Stimulated activated naive CD8-positive, alpha-beta T cell treated with anti-CD3 and anti-CD28 coated beads, Interleukin-15, Interleukin-2, amounts not matched to agents 100 ng/mL and 50 ng/mL, for 24 hours (primary cell): Measurements from ENCODE around the gene ZBTB20.

Experiments
- H3K27ac Mint-ChIP-seq: one replicate; pipeline ENCODE4 v1.8.0; 2021; ENCODE audit warnings: mild to moderate bottlenecking, mixed read lengths
- H3K27me3 Mint-ChIP-seq: one replicate; pipeline ENCODE4 v1.8.0; 2021; ENCODE audit warnings: mixed read lengths
- H3K36me3 Mint-ChIP-seq: one replicate; pipeline ENCODE4 v1.8.0; 2021; ENCODE audit warnings: low read depth, mixed read lengths
- H3K4me1 Mint-ChIP-seq: one replicate; pipeline ENCODE4 v1.8.0; 2021; ENCODE audit warnings: low read depth, mixed read lengths
- H3K4me3 Mint-ChIP-seq: one replicate; pipeline ENCODE4 v1.8.0; 2021; ENCODE audit warnings: mild to moderate bottlenecking, mixed read lengths
- H3K9me3 Mint-ChIP-seq: one replicate; pipeline ENCODE4 v1.8.0; 2021; ENCODE audit warnings: mixed read lengths

ZBTB20 gene

DNA sequence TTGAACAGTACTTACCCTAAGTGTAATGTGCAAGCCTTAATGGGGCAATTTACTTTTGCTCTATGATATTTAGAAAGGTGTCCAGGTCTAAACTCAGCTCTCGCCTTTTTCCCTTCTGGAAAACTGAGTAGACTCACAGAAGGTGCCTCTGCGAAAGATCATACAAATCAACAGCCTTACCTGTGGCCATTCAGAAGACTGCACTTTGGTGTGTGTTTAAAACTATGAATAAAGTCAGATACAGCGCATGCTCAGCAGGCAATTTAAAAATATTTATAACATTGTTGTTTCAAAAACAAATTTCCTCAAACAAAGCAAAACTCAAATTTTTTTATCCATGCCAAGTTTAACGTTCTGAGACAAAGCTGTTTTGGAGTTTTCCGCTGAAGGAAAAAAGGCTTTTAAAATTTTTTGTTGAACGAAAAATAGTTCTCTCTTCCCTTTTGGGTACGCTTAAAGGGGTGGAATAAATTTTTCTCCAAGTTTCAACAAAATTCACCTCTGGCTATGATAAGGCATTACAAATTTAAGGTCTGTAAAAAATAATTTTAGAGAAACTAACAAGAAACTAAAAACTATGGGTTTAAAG lies 697.0 kb downstream of the ZBTB20 start:
- H3K4me1 Mint-ChIP-seq, result peaks cover 14% of the 10 kb centered on the region
- no peaks in the 10 kb centered on the region for H3K36me3 Mint-ChIP-seq
- H3K27me3 Mint-ChIP-seq, result no peaks in the 10 kb centered on the region
- H3K9me3 Mint-ChIP-seq, result no peaks in the 10 kb centered on the region
- H3K4me3 Mint-ChIP-seq, result no peak overlapping the region
- H3K27ac Mint-ChIP-seq, result no peak overlapping the region

DNA sequence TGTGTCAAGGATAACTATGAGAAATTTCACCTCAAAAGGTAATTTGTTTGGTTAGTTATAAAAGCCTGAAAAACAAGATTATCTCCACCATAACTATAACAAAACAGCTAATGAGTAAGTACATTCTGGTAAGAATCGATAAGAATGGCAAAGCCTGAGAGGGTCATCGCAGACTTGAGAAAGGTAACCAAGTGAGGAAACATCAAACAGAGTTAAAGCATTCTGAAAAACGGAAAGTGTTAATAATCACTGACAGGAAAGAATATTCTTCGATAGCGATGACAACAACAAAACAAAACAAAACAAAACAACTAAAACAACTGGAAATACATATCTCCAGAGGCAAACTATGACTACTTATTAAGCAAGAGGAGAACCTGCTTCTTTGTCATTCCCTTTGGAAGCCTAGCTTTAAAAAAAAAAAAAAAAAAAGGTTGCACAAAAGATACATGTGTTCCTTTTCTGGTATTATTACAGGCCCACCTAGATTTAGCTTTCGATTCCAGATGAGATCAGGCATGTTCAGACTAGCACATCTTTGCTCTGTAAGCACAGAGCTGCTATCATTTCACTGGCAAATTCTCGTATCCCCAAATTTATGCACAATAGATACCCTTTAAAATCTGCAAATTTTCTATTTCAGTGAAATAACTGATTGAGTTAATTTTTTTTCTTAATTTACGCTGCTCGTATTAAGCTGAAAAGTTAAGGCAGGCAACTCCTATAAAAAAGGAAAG lies 697.6 kb downstream of the ZBTB20 start:
- Mint-ChIP-seq H3K4me3 (no peak overlapping the region), H3K27me3 (no peaks in the 10 kb centered on the region), H3K36me3 (no peaks in the 10 kb centered on the region), H3K4me1 (peaks cover 15% of the 10 kb centered on the region), H3K9me3 (no peaks in the 10 kb centered on the region), H3K27ac (no peak overlapping the region)

DNA sequence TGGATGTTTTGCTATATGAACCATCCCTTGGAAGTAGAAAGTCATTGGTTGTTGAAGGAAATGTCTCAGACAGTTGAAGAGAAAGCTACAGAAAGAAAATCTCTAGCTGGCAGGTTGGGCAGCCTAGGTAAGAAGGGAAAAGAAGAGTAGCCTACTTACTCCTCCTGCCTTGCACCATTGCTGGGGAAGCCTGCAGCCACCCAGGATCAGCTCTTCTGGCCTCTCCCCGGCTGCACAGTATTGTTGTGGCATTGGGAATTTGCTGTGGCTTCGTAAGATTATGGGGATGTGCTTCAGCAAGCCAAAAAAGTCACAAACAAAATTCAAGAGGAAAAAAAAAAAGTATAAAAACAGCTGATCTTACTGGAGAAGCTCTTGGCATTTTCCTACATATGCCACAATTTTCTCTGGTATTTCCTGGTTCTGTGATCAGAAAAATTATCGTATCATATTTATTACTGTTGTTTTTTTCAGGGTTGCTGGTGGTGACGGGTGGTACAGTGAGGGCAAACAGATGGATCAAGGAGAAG lies 699.1 kb downstream of the ZBTB20 start:
- H3K27me3 Mint-ChIP-seq, result no peaks in the 10 kb centered on the region
- no peaks in the 10 kb centered on the region for H3K36me3 Mint-ChIP-seq
- no peaks in the 10 kb centered on the region for H3K9me3 Mint-ChIP-seq
- peaks cover 15% of the 10 kb centered on the region for H3K4me1 Mint-ChIP-seq
- no peak overlapping the region for H3K4me3 Mint-ChIP-seq
- H3K27ac Mint-ChIP-seq, result no peak overlapping the region

GRCh38 chr3:114447545-114447944 lies 699.5 kb downstream of the ZBTB20 start:
- peaks cover 15% of the 10 kb centered on the region for H3K4me1 Mint-ChIP-seq
- H3K36me3 Mint-ChIP-seq, result no peaks in the 10 kb centered on the region
- H3K9me3 Mint-ChIP-seq, result no peaks in the 10 kb centered on the region
- H3K27me3 Mint-ChIP-seq, result no peaks in the 10 kb centered on the region
- H3K27ac Mint-ChIP-seq, result no peak overlapping the region
- H3K4me3 Mint-ChIP-seq, result no peak overlapping the region

DNA sequence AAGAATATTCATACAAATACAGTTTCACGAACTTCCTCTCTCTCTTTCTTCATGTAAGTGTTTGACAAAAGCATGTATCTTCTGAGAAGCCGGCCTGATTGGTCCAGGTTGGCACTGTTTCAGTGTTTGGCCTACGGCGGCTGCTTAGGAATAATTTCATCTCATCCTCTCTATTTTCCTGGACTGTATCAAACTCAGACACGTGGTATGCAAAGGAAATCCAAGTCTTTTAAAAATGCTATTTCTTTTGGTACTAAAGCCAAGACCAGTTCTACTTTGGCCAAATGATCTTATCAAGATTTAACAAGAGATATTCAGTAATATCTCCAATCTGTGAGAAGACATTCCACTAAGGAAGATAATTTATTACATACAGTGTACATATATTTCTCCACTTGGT lies 700.5 kb downstream of the ZBTB20 start:
- Mint-ChIP-seq H3K27me3 (no peaks in the 10 kb centered on the region), H3K27ac (no peak overlapping the region), H3K4me3 (no peak overlapping the region), H3K36me3 (no peaks in the 10 kb centered on the region), H3K4me1 (peaks cover 13% of the 10 kb centered on the region), H3K9me3 (no peaks in the 10 kb centered on the region)

DNA sequence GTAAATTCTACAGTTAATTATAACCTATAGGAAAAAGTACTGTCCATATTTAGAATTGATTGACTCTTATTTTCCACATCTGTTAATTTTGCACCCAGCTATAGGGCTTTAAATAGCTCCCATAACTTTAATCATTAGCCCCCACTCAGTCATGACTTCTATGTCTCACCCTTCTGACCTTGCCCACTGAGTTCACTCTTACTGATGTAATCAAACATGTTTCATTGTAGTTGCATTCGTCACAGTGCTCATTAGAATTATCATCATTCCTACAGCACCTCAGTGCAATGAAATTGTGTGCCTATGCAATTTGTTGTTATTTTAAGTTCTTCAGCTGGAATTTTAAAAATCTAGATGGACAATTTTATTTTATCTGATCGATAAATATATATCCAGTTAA lies 701.9 kb downstream of the ZBTB20 start:
- Mint-ChIP-seq H3K27ac (no peak overlapping the region), H3K27me3 (no peaks in the 10 kb centered on the region), H3K4me1 (peaks cover 4% of the 10 kb centered on the region), H3K36me3 (no peaks in the 10 kb centered on the region), H3K4me3 (no peak overlapping the region), H3K9me3 (no peaks in the 10 kb centered on the region)

GRCh38 chr3:114444216-114444615 lies 702.9 kb downstream of the ZBTB20 start:
- H3K4me1 Mint-ChIP-seq, result peaks cover 4% of the 10 kb centered on the region
- H3K4me3 Mint-ChIP-seq, result no peak overlapping the region
- no peaks in the 10 kb centered on the region for H3K9me3 Mint-ChIP-seq
- H3K27ac Mint-ChIP-seq, result no peak overlapping the region
- no peaks in the 10 kb centered on the region for H3K36me3 Mint-ChIP-seq
- H3K27me3 Mint-ChIP-seq, result no peaks in the 10 kb centered on the region

DNA sequence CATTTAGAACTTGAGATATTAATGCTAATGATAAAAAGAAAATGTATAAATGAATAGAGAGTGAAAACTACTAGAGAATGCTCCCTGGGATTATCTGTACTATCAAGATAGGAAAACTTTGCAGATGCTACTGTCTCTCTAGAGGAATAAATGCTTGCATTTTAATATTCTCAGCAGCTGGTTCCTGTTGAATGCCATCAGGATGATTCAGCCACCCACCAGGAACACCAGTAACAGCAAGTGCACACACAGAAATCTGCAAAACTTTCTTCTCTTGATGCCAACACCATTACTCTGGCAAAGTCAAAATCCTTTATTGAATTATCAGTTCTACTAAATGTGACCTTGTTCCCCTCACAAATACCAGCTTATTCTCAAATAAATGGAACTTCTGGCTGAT lies 704.8 kb downstream of the ZBTB20 start:
- Mint-ChIP-seq H3K4me1 (peaks cover 6% of the 10 kb centered on the region), H3K36me3 (no peaks in the 10 kb centered on the region), H3K9me3 (no peaks in the 10 kb centered on the region), H3K4me3 (no peak overlapping the region), H3K27me3 (no peaks in the 10 kb centered on the region), H3K27ac (no peak overlapping the region)

DNA sequence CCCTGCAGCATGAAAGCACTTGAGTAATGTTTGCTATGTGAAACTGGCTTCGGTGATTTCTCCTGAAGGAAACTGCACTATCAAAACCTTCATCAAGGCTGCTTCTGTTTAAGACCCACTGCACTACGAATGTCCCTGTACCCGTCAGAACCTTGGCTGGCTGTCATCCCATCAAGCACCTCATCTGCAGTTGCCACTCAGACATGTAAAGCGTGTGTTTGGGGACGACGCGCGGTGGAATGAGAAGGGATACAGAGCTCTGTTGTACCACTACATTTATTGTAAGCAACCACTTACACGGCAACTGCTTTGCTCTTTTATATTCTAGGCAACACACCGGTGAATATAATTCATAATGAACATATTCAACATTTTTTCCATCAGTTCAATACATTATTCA lies 705.7 kb downstream of the ZBTB20 start:
- H3K4me3 Mint-ChIP-seq, result no peak overlapping the region
- no peaks in the 10 kb centered on the region for H3K9me3 Mint-ChIP-seq
- H3K27me3 Mint-ChIP-seq, result no peaks in the 10 kb centered on the region
- H3K27ac Mint-ChIP-seq, result no peak overlapping the region
- peaks cover 6% of the 10 kb centered on the region for H3K4me1 Mint-ChIP-seq
- no peaks in the 10 kb centered on the region for H3K36me3 Mint-ChIP-seq

GRCh38 chr3:114440700-114441099 lies 706.4 kb downstream of the ZBTB20 start:
- H3K27ac Mint-ChIP-seq, result no peak overlapping the region
- H3K36me3 Mint-ChIP-seq, result no peaks in the 10 kb centered on the region
- no peak overlapping the region for H3K4me3 Mint-ChIP-seq
- H3K27me3 Mint-ChIP-seq, result no peaks in the 10 kb centered on the region
- H3K9me3 Mint-ChIP-seq, result no peaks in the 10 kb centered on the region
- peaks cover 6% of the 10 kb centered on the region for H3K4me1 Mint-ChIP-seq

DNA sequence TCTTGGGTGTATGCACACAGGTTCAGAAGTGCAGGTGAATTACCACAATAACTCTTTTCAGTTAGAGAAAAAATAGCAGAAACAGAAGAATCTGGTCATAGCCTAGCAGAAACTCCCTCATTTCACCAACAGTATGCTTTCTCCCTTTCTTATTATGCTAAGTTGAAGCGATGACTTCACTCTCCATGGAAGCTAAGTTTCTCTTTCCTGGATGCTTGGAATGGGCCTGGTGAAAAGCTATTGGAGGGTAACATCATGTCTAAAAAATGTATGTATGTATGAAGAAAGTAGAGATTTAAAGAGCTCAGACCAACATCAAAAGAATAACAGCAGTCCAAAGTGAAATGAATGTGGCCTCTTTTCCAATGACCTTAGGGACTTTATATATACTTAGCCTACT lies 707.8 kb downstream of the ZBTB20 start:
- H3K27me3 Mint-ChIP-seq, result no peaks in the 10 kb centered on the region
- no peak overlapping the region for H3K4me3 Mint-ChIP-seq
- no peak overlapping the region for H3K27ac Mint-ChIP-seq
- peaks cover 3% of the 10 kb centered on the region for H3K4me1 Mint-ChIP-seq
- H3K9me3 Mint-ChIP-seq, result no peaks in the 10 kb centered on the region
- H3K36me3 Mint-ChIP-seq, result no peaks in the 10 kb centered on the region

GRCh38 chr3:114437897-114438296 lies 709.2 kb downstream of the ZBTB20 start:
- H3K27me3 Mint-ChIP-seq, result no peaks in the 10 kb centered on the region
- no peak overlapping the region for H3K27ac Mint-ChIP-seq
- H3K4me1 Mint-ChIP-seq, result peaks cover 3% of the 10 kb centered on the region
- no peaks in the 10 kb centered on the region for H3K36me3 Mint-ChIP-seq
- H3K4me3 Mint-ChIP-seq, result no peak overlapping the region
- H3K9me3 Mint-ChIP-seq, result no peaks in the 10 kb centered on the region

- Mint-ChIP-seq H3K4me3 (no peak overlapping the region), H3K27me3 (no peaks in the 10 kb centered on the region), H3K27ac (no peak overlapping the region), H3K4me1 (peaks cover 6% of the 10 kb centered on the region), H3K9me3 (no peaks in the 10 kb centered on the region), H3K36me3 (no peaks in the 10 kb centered on the region)
These were observed 710.9 kb downstream of the ZBTB20 start for GRCh38 chr3:114436182-114436581.

GRCh38 chr3:114435386-114436115 lies 711.5 kb downstream of the ZBTB20 start:
- Mint-ChIP-seq H3K36me3 (no peaks in the 10 kb centered on the region), H3K27me3 (no peaks in the 10 kb centered on the region), H3K27ac (no peak overlapping the region), H3K4me1 (peaks cover 6% of the 10 kb centered on the region), H3K4me3 (no peak overlapping the region), H3K9me3 (no peaks in the 10 kb centered on the region)

DNA sequence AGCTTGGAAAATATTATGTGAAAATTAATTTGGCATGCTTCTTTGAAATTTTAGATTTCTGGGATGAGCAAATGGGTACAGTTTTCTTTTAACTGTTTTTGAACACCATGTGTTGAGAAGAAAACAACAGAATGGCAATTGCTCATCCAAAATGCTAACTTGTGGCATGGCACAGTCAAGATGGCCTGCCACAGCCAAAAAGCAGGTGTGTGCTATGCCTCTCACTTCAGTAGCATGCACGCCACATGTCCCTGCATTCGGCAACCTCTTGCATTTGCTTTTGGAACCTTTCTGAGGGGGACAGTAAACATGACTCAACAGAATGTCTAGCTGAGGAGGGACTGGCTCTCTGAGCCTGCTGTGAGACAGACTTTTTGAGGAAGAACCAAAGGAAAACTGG lies 714.8 kb downstream of the ZBTB20 start:
- Mint-ChIP-seq H3K4me1 (peaks cover 3% of the 10 kb centered on the region), H3K36me3 (no peaks in the 10 kb centered on the region)

More for the DNA sequence above, 714.8 kb downstream of the ZBTB20 start:
- Mint-ChIP-seq H3K27me3 (no peaks in the 10 kb centered on the region), H3K4me3 (no peak overlapping the region), H3K9me3 (no peaks in the 10 kb centered on the region), H3K27ac (no peak overlapping the region)
